Kidney capillary endothelial cell (primary cell): ENCODE data around the gene COASY.

Experiments used
- DNase-seq: peaks from one replicate; pipeline ENCODE4 v3.0.0-alpha.2; 2018; ENCODE audit warnings: low spot score

Gene COASY

GRCh38 chr17:42613699-42614295 lies 51.8 kb downstream of the COASY start:
- DNase-seq = no peak
